Measurements from ENCODE around the gene PDE1A. TPM values are rescaled to one million over a fixed set of nuclear protein-coding genes. Genes with fewer than 3 reads are reported as not detected.

Gene PDE1A
- total and polyA plus RNA-seq, 8 donors, result 0.60 to 4.2 (median 1.6) TPM

- no peak overlapping the region for H3K4me3 ChIP-seq
- ATAC-seq, result no peak
- no peak for DNase-seq
- WGBS, 2 donors, result 86 to 98% methylated on average over 2 of the region's 2 CpGs
- H3K4me1 ChIP-seq, result no peaks in the 10 kb centered on the region
- no peak for FAIRE-seq
- H3K9me3 ChIP-seq, result no peaks in the 10 kb centered on the region
- H3K36me3 ChIP-seq, result no peaks in the 10 kb centered on the region
- no peaks in the 10 kb centered on the region for H3K27me3 ChIP-seq
- no peak for TF ChIP-seq CTCF (IDR thresholded peaks at IDR 0.05)
- no peak overlapping the region for H3K27ac ChIP-seq
- intact Hi-C loops (cut with DNase I), result no loop called here
These were observed 177.9 kb downstream of the PDE1A start for GRCh38 chr2:182248898-182249297.

- intact Hi-C loops (cut with DNase I), result no loop called here
- no peak for DNase-seq
- H3K27ac ChIP-seq, result no peak overlapping the region
- no peaks in the 10 kb centered on the region for H3K36me3 ChIP-seq
- FAIRE-seq, result no peak
- no peak for ATAC-seq
- TF ChIP-seq CTCF (IDR thresholded peaks at IDR 0.05), result no peak
- 77 to 82% methylated on average over 6 of the region's 6 CpGs for WGBS, 2 donors
- H3K9me3 ChIP-seq, result no peaks in the 10 kb centered on the region
- H3K4me3 ChIP-seq, result no peak overlapping the region
- no peaks in the 10 kb centered on the region for H3K4me1 ChIP-seq
- no peaks in the 10 kb centered on the region for H3K27me3 ChIP-seq
These were observed 178.5 kb downstream of the PDE1A start for GRCh38 chr2:182248362-182248761.

GRCh38 chr2:182247831-182248230 lies 179.0 kb downstream of the PDE1A start:
- Histone ChIP-seq H3K4me3 (no peak overlapping the region), H3K27me3 (no peaks in the 10 kb centered on the region), H3K4me1 (no peaks in the 10 kb centered on the region), H3K36me3 (no peaks in the 10 kb centered on the region), H3K27ac (no peak overlapping the region), H3K9me3 (no peaks in the 10 kb centered on the region)
- TF ChIP-seq CTCF (IDR thresholded peaks at IDR 0.05), result no peak
- intact Hi-C loops (cut with DNase I), result no loop called here
- DNase-seq, result no peak
- FAIRE-seq, result no peak
- 66 to 82% methylated on average over 1 of the region's 1 CpG for WGBS, 2 donors
- no peak for ATAC-seq

- H3K36me3 ChIP-seq, result no peaks in the 10 kb centered on the region
- no peak for DNase-seq
- intact Hi-C loops (cut with DNase I), result no loop called here
- no peak for ATAC-seq
- no peak overlapping the region for H3K4me3 ChIP-seq
- H3K9me3 ChIP-seq, result no peaks in the 10 kb centered on the region
- H3K27me3 ChIP-seq, result no peaks in the 10 kb centered on the region
- H3K4me1 ChIP-seq, result no peaks in the 10 kb centered on the region
- H3K27ac ChIP-seq, result no peak overlapping the region
- no peak for FAIRE-seq
- no peak for TF ChIP-seq CTCF (IDR thresholded peaks at IDR 0.05)
These were observed 180.9 kb downstream of the PDE1A start for GRCh38 chr2:182245963-182246362.

- Histone ChIP-seq H3K27ac (no peak overlapping the region), H3K9me3 (no peaks in the 10 kb centered on the region), H3K27me3 (no peaks in the 10 kb centered on the region), H3K4me1 (no peaks in the 10 kb centered on the region), H3K4me3 (no peak overlapping the region), H3K36me3 (no peaks in the 10 kb centered on the region)
- TF ChIP-seq CTCF (IDR thresholded peaks at IDR 0.05), result no peak
- FAIRE-seq, result no peak
- 70 to 78% methylated on average over 5 of the region's 5 CpGs for WGBS, 2 donors
- no peak for ATAC-seq
- no peak for DNase-seq
- intact Hi-C loops (cut with DNase I), result no loop called here
These were observed 184.2 kb downstream of the PDE1A start for GRCh38 chr2:182242609-182243008.
